NCI-H187 treated with DMSO at 0.1 percent for 48 hours (cell line): Measurements from ENCODE around the gene TAMALIN.

Experiments used
- DNase-seq: peaks from one replicate; lab custom pipeline; 2025; lab: John Stamatoyannopoulos, UW

TAMALIN gene

DNA sequence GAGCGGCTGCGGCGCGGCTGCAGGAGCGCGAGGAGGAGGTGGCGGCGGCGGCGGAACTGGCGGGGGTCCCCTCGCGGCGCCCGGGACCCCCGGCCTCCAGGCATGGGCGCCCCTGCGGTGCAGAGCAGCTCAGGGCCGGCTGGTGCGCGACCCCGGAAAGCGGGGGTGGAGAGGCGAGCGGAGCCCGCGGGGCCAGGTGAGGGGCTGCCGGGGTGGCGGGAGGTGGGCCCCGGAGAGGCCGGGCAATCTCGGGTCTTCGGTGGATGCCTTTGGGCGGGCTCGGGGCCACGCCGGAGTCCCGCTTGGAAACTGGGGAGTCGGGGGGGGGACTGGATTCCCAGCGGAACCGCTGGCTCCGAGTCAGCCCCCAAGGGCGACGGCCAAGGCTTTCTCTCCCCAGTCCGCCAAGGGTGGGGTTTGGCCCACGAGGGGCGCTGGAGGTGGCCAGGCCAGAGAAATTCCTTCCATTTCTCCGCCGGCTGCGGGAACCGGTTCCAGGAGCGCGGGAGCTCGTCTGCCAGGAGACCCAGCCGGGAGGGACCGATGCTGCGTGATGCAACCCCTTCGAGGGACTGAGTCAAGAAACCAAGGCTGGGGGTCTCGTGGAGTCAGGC, 30.6 kb downstream of the TAMALIN start:
- DNase-seq: no peak

DNA sequence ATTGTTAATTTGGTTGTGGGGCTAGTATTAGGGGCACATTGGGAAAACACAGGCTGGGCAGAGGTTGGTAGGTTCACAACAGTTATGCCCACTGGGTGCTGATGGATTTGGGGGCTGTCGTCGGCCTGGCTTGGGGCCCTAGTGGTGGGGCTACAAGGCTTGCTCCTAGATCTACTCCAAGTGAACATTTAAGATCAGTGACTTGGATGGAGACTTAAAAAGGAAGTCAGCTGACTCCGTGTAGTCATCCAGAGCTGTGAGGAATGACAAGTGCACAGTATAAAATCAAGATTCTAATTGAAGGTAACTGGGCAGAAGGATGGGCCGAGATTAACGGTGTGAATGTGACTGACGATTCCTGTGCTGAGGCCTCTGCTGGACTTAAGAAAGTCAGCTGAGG, 31.7 kb downstream of the TAMALIN start:
- no peak for DNase-seq

DNA sequence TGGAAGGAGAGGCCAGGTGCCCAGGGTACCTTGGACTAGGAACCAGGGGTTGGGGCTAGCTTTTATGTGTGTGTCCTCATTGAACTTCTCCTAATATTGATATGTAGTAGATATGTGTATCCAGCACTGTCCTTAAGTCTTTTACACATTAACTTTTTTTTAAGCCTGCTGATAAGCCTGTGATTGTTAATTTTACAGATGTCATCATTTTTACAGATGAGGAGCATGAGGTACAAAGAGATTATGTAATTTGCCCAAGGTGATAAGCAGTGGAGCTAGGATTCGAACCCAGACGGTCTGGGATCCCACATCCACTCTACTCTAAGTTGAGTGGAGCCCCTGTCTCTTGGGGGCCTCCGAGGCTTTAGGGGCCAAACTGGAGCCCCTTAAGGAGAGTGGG, 34.3 kb downstream of the TAMALIN start:
- no peak for DNase-seq

DNA sequence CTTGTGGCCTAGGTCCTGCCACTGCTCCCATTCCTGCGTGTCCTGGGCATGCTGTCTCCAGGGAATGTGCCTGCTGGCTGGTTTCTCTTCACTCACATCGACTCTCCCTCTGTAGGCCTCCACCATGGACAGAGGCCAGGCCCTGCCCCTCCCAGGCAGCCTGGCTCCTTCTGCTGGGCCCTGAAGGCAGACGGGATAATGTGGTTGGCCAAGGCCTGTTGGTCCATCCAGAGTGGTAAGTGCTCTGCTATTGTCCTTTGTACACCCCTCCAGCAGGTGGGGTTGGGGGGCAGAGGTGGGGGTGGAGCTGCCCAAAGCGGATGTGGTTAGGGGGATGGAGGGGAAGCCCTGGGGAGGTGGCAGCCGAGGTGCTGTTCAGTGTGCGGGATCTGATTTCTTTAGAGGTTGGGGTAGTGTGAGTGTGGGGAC, 35.0 kb downstream of the TAMALIN start:
- DNase-seq: no peak

DNA sequence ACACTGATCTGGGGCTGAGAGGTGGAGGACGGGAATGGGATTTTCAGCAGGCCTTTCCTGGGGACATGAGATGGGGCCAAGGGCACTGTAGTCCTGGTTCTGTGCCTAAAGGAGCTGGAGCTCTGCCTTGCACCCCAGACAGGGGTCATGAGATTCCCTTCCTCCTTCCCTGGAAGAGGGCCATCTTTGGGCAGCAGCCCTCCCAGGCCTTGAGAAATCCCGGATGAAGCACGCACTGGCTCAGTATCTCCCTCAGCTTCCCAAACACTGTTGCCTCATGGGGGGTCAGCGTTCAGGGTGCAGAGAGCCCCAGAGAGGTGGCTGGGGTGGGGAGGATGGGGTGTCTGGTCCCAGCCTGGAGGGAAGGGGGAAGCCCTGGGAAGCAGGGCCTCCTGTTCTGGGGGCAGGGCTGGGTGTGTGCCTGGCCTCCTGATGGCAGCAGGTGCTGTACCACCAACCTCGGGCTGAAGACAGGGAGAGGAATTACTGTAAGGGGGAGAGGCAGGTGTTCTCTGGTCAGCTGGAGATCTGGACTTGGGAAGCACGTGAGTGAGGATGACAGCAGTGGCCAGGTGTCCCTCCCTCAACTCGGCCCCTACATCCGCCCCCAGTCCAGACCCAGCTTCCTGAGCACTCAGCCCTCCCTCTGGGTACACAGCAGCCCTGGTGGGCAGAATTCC, 36.1 kb downstream of the TAMALIN start:
- no peak for DNase-seq

DNA sequence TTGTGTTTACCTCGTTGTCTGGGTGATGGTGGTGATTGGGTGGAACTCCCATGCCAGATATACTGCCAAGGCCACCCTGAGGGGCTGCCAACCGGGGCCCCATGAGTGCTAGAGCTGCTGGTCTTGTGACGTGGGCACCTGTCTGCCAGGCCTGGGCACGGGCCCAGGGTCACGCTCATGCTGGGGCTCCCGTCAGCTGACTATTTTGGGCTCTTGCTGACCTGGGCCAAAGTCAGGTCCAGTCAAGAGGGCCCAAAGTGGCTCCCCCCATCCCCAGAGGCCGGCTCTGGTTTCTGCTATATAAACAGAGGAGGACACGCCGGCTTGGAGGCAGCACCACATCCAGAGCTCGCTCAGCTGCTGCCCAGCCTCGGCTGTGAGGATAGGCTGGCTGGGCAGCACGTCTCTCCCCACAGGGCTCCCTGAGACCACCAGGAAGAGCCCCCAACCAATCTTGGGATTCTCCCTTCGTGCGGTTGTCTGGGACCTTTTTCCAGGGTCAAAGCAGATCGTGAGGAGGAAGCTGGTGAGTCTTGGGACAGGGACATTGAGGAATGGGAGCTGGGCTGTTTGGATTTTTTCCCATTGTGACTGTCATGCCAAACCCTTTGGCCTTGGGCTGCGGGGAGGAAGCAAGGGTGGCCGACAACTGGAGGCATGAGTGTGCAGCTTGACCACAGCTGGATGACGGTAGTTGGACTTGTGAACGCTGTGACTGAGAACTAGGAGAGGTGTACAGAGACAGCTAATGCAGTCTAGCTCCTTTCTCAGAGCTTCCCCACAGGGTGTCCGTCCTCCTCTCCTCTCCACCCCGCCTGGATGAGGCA, 36.9 kb downstream of the TAMALIN start:
- DNase-seq: no peak

DNA sequence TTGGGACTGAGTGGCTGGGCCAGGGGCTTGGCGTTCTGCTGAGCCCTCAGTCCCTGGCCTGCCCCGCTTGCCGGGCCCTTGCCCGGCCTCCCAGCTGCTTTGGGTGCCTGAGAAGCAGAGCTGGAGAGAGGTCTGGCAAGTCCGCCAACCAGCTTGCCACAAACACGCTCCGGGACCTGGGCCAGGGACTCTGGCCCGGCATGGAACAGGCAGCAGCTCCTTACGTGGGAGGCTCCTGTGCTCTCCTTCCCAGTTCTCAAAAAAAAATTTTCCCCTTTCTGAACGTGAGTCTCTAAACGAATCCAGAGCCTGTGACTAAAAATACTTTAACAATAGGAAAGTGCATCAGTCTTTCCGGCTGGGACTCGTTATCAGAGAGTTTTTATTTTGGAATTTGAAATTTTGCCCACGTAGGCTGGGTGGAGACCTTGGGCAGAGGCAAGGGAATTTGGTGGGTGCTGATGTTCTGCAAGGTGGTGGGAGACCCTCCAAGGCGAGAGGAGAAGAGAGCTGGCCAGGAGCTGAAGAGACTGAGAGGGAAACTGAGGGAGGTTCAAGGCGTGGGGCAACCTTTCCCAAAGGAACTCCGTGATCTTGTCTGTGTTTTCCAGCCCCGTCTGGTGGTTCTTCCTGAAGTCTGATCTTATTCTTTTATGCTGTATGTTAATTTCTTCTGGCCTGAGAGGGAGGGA, 37.7 kb downstream of the TAMALIN start:
- no peak for DNase-seq

DNA sequence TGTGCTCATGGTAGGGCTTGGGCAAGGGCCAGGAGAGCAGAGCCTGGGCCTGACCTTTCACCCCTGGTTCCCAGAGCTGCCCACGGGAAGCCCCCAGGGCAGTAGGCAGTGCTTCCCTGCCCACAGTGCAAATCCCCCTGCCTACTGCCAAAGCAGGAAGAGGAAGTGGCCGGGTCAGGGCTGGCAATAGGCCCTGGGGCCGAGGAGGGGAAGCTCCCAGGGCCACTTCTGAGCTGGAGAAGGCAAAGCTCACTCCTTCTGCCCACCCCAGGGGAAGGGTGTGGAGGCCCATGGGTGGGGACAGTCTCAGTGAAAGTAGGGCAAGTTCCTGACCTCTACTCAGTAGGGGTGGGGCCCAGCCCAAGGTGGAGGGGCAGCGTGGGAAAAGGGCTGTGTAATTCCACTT, 39.1 kb downstream of the TAMALIN start:
- DNase-seq: no peak

DNA sequence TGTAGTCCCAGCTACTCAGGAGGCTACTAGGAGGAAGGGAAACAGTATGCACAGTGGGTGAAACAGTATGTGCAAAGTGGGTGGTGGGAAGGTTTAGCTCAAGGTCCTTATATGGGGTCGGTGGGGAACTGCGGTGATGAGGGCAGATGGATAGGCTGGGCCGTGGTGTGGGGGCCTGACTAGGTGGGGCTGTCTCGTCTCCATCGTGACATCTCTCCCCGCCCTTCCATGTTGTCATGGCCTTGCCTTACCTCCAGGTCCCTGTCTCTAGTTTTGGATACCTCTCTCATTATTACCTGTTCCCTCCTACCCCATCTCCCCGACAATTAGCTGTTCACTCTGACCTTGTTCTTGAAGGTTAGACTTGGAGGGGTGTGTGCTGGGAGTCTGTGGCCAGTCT, 40.1 kb downstream of the TAMALIN start:
- no peak for DNase-seq

DNA sequence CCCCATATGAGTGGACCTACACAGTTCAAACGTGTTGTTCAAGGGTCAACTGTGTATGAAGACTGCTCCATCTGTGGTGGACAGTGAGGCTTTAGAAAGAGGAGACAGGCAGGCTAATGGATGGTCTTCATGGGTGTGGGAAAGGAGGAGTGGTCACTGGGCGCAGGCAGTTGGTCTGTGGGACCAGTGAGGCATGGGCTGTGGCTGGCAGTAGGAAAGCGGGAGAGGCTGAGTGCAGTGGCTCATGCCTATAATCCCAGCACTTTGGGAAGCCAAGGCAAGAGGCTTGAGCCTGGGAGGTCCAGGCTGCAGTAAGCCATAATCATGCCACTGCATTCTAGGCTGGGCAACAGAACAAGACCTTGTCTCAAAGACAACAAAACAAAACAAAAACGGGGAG, 42.5 kb downstream of the TAMALIN start:
- DNase-seq: no peak

DNA sequence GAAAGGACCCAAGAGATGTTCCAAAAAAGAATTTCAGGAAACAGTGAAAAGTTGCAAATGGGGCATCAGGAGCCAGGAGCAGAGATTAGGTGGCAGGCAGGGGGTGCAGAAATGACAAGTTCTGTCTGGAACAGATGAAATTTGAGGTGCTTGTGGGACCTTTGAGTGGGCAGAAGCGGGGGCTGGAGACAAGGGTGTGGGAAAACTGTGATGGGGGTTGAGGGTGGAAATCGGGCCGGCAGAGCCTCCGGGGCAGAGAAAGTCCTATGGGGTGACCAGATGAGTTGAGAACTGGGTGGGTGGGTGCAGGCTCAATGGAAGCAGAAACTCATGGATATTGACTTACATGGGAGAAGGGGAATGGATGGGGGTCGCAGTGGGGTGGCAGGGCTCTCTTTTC, 42.9 kb downstream of the TAMALIN start:
- no peak for DNase-seq

DNA sequence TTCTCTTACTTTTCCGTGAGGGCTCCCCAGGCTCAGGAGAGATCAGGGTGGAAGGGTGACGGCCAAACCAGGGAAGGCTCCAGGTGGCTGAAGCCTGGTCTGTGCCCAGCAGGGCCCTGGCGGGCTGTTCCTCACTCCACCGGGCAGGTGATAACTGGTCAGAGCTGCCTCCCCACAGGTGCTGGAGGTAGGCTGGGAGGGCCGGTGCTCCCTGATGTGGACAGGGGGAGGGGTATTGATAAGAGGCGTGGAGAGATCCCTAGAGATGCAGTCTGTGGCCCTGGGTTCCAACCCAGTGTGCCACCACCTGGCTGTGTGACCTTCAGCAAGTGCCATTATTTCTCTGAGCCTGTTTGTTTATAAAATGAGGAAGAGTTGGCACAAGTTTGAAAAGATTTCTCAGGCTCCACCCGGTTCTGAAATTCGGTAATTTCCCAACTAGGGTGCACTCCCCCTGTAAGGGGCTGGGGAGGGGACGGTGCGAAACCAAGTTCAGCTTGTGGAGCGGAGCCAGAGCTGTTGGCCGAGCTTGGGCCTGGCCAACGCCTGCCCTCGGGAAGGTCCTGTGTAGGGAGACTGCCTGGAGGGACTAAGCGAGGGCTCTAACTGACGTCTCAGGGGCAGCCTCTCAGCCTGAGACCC, 43.5 kb downstream of the TAMALIN start:
- no peak for DNase-seq

DNA sequence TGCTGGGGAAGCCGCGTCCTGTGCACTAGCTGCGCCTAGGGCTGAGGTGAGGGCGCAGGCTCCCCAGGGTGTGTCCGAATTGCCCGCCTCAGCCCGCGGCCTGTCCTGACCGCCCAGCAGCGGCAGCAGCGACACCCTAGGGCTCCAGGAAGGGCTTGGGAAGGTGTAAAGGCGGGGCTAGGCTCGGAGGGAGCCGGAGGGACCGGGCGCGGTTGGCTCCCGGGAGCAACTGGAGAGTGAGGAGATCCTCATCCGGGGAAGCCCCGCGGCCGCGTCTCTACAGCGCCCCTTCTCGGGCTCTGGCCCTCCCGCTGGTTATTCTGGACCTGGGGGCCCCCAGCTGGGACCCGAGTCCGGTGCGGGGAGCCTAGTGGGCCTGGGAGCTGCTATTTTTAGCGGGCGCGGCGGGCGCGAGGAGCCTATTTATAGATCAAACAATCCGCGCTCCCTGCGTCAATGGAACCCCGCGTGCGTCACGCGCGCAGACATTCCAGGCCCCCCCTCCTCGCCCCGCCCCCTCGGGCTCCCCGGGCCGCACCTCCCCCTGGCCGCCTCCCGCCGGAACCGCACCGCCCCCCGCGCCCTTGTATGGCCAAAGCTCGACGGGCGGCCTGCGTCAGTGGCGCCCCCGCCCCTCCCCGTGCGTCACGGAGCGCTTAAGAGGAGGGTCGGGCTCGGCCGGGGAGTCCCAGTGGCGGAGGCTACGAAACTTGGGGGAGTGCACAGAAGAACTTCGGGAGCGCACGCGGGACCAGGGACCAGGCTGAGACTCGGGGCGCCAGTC, 44.2 kb downstream of the TAMALIN start, which contains the start of gene NR4A1:
TSS of gene NR4A1 (plus strand) at position 685 of the 784 bp plus-strand sequence. CDS start 2,887 bp downstream, outside the sequence.
- no peak for DNase-seq

DNA sequence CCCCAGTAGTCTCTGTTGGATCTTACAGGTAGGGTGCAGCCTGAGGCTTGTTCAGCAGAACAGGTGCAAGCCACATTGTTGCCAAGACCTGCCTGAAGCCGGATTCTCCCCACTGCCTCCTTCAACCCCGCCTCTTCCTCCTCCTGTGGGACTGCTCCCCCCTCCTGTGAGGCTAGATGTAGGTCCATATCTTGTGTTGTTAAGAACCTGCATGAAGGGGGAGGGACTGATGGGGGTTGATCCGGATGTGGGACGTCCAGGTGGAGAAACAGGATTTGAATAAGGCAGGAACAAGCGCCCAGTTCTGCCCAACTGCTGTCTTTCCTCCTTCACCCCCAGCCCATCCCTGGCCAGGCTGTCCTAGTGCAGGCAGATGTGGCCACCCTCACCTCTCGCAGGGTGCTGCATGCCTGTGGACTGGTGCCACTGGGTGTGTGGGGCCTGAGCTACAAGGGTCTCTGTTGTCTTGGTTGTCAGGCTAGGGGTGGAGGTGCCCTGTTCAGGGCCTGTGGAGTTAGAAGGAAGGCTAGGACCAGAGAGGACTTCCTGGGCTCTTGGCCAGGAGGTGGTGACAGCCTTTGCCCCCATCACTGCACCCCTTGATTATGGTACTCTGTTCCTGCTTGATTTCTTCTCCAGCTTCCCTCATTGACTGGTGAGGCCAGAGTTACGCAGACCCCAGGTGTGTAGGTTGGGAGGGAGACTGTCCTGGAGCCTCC, 45.9 kb downstream of the TAMALIN start:
- DNase-seq: no peak

DNA sequence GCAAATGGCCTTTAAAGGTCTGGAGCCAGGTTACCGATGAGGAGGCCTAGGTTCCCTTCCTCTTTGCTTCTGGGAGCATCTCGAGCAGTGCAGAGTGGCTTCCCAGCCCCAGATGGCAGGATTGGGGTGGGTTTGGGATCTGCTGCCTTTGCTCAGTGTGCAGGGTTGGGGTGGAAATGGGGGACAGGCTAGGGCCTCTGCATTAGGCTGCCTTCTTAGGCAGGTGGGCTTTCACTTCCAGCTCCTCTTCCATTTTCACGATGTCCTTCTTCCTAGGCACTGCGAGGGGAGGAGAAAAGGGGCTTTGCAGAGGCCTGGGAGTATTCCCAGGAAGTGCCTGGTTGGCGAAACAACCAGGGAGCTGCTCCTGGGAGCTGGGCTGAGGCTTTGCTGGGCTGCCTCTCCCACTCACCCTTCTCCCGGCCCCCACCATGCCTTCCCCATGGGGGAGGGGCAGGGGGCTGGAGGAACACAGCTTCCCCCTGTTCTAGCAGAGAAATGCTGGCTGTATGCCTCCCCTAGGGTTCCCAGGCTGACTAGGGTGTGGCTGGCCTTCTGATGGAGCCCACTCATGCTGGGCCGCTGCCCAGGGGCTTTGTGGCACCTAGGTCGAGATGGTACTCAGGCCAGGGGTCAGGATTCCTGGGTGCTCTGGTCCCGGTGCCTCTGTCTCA, 46.9 kb downstream of the TAMALIN start:
- DNase-seq: no peak

DNA sequence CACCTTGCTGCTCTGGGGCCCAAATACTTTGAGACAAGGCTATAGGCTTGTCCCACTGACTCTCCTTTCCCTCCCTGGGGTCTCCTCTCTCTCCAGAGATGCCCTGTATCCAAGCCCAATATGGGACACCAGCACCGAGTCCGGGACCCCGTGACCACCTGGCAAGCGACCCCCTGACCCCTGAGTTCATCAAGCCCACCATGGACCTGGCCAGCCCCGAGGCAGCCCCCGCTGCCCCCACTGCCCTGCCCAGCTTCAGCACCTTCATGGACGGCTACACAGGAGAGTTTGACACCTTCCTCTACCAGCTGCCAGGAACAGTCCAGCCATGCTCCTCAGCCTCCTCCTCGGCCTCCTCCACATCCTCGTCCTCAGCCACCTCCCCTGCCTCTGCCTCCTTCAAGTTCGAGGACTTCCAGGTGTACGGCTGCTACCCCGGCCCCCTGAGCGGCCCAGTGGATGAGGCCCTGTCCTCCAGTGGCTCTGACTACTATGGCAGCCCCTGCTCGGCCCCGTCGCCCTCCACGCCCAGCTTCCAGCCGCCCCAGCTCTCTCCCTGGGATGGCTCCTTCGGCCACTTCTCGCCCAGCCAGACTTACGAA, 47.6 kb downstream of the TAMALIN start:
- no peak for DNase-seq

DNA sequence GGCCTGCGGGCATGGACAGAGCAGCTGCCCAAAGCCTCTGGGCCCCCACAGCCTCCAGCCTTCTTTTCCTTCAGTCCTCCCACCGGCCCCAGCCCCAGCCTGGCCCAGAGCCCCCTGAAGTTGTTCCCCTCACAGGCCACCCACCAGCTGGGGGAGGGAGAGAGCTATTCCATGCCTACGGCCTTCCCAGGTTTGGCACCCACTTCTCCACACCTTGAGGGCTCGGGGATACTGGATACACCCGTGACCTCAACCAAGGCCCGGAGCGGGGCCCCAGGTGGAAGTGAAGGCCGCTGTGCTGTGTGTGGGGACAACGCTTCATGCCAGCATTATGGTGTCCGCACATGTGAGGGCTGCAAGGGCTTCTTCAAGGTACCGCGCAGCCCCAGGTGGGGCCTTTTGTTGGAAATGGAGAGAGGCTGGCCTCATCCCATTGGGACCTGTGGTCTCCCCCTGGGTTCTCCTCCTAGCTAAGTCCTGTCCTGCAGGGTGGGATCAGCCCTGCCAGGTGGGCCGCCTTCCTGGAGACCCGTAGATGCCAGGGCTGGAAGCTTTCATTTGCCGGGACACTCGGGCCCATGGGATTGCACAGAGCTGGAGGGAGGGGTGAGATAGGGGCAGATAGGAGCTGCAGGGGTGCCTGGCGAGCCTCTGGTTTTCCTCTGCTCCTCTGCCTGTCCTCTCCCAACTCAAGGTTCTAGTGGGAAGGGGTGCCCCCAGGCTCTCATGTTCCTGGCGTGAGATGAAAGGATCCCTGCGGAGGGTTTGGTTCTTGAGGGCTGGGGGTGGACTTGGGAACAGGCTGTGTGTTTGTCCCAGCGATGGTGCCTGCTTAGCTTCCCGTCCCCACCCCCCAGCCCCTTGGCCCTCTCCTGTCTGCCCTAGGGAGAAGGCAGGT, 48.3 kb downstream of the TAMALIN start:
- no peak for DNase-seq
